HEK293T (cell line): Measurements from ENCODE around the gene ADK.

Source experiments
- ARNT ChIP-seq: fragments of 450-650 bp; IDR thresholded peaks from 2 replicates; pipeline ENCODE4 v1.6.1; 2017; ENCODE audit warnings: mild to moderate bottlenecking
- BHLHE40 ChIP-seq: fragments of 450-650 bp; IDR thresholded peaks from 2 replicates; pipeline ENCODE4 v1.6.1; 2016; ENCODE audit warnings: mild to moderate bottlenecking, moderate library complexity, borderline replicate concordance
- CTBP1 ChIP-seq: fragments of 450-650 bp; IDR thresholded peaks from 2 replicates; pipeline ENCODE4 v1.6.1; 2016; ENCODE audit warnings: borderline replicate concordance
- ELF4 ChIP-seq: fragments of 450-650 bp; IDR thresholded peaks from 2 replicates; pipeline ENCODE4 v1.6.1; 2017; ENCODE audit warnings: antibody characterized with exemption
- FOXA1 ChIP-seq: fragments of 450-650 bp; IDR thresholded peaks from 2 replicates; pipeline ENCODE4 v1.6.1; 2016; ENCODE audit warnings: mild to moderate bottlenecking
- FOXK2 ChIP-seq: fragments of 450-650 bp; IDR thresholded peaks from 2 replicates; pipeline ENCODE4 v1.6.1; 2016; ENCODE audit warnings: mild to moderate bottlenecking
- FOXM1 ChIP-seq: fragments of 450-650 bp; IDR thresholded peaks from 2 replicates; pipeline ENCODE4 v1.6.1; 2017; ENCODE audit warnings: mild to moderate bottlenecking, borderline replicate concordance
- HDGF ChIP-seq: fragments of 450-650 bp; IDR thresholded peaks from 2 replicates; pipeline ENCODE4 v1.6.1; 2017; ENCODE audit warnings: antibody characterized with exemption, borderline replicate concordance
- NFRKB ChIP-seq: fragments of 450-650 bp; IDR thresholded peaks from 2 replicates; pipeline ENCODE4 v1.6.1; 2016; ENCODE audit warnings: mild to moderate bottlenecking, moderate library complexity
- SP1 ChIP-seq: fragments of 450-650 bp; IDR thresholded peaks from 2 replicates; pipeline ENCODE4 v1.6.1; 2017
- SUZ12 ChIP-seq: fragments of 450-650 bp; IDR thresholded peaks from 2 replicates; pipeline ENCODE4 v1.6.1; 2016; ENCODE audit warnings: mild to moderate bottlenecking
- TARDBP ChIP-seq: fragments of 450-650 bp; IDR thresholded peaks from 2 replicates; pipeline ENCODE4 v1.6.1; 2016
- TF ChIP-seq, protein P1 (sequence below): fragments of 450-650 bp; IDR thresholded peaks from 2 replicates; pipeline ENCODE4 v1.6.1; 2016

- TF ChIP-seq ELF4, result no peak
- TF ChIP-seq FOXM1, result no peak
- no peak for TF ChIP-seq SP1
- no peak for TF ChIP-seq TARDBP
- TF ChIP-seq BHLHE40, result no peak
- no peak for TF ChIP-seq CTBP1
- no peak for TF ChIP-seq FOXA1
- no peak for TF ChIP-seq HDGF
- no peak for TF ChIP-seq NFRKB
- no peak for TF ChIP-seq FOXK2
- TF ChIP-seq, protein P1, sequence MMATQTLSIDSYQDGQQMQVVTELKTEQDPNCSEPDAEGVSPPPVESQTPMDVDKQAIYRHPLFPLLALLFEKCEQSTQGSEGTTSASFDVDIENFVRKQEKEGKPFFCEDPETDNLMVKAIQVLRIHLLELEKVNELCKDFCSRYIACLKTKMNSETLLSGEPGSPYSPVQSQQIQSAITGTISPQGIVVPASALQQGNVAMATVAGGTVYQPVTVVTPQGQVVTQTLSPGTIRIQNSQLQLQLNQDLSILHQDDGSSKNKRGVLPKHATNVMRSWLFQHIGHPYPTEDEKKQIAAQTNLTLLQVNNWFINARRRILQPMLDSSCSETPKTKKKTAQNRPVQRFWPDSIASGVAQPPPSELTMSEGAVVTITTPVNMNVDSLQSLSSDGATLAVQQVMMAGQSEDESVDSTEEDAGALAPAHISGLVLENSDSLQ, result no peak
- TF ChIP-seq ARNT, result no peak
- no peak for TF ChIP-seq SUZ12
Observed at GRCh38 chr10:74113546-74113945, 37.5 kb upstream of the ADK start.
